GM13977 (cell line): Measurements from ENCODE around the gene MAEL.

Experiments
- DNase-seq: peaks from one replicate; pipeline ENCODE4 v3.0.0; 2012; ENCODE audit warnings: low spot score
- CTCF ChIP-seq: IDR thresholded peaks from 2 replicates; pipeline ENCODE4 v1.5.1; 2012; ENCODE audit warnings: mild to moderate bottlenecking, control low read depth; ENCODE audit not compliant: insufficient read depth; ENCODE audit errors: extremely low read depth, missing control alignments
- in situ Hi-C: fragments of 300-500 bp; cut with MboI; formaldehyde crosslinking; loops from one replicate; pipeline ENCODE4 v1.12.0; 2022; ENCODE audit warnings: low sequenced_read_pairs, low pct_unique_long_range_greater_than_20kb, mixed read lengths, inconsistent platforms; ENCODE audit not compliant: unreplicated experiment

Gene MAEL

GRCh38 chr1:167060141-167061072 is 71.3 kb downstream of the MAEL start:
- DNase-seq = no peak
- no peak for TF ChIP-seq CTCF
- in situ Hi-C loops = loop anchor here (5.0 to 10.0 kb wide), 3 partner anchors 148 to 474 kb away; no protein-coding TSS in a partner anchor

GRCh38 chr1:167061073-167061464 is 72.0 kb downstream of the MAEL start:
- DNase-seq = no peak
- in situ Hi-C loops = loop anchor here (5.0 to 10.0 kb wide), 3 partner anchors 149 to 474 kb away; no protein-coding TSS in a partner anchor
- no peak for TF ChIP-seq CTCF

GRCh38 chr1:167064621-167065020 is 75.5 kb downstream of the MAEL start:
- no peak for TF ChIP-seq CTCF
- no peak for DNase-seq
- in situ Hi-C loops = loop anchor here (5.0 to 10.0 kb wide), 3 partner anchors 152 to 470 kb away; no protein-coding TSS in a partner anchor

- no peak for DNase-seq
- in situ Hi-C loops = loop anchor here (10.0 kb wide), 2 partner anchors 379 to 469 kb away; no protein-coding TSS in a partner anchor
- TF ChIP-seq CTCF = no peak
These were observed 76.4 kb downstream of the MAEL start for GRCh38 chr1:167065471-167065870.

GRCh38 chr1:167066333-167067122 is 77.4 kb downstream of the MAEL start:
- peak; percentile 94 for TF ChIP-seq CTCF
- in situ Hi-C loops = loop anchor here (10.0 kb wide), 2 partner anchors 378 to 468 kb away; no protein-coding TSS in a partner anchor
- peak; percentile 86 for DNase-seq

- no peak for TF ChIP-seq CTCF
- in situ Hi-C loops = loop anchor here (10.0 kb wide), 2 partner anchors 377 to 467 kb away; no protein-coding TSS in a partner anchor
- DNase-seq = no peak
These were observed 78.8 kb downstream of the MAEL start for GRCh38 chr1:167067904-167068303.
